ENCODE results near the gene NAGPA.
A peak's percentile ranks its signal among the peaks of the same experiment; 100 is the strongest.
"Not testable (repeated sequence)": the region's sequence is repeated elsewhere in the genome, so short reads cannot be mapped to it uniquely, and the experiment has no call there.

Gene NAGPA

DNA sequence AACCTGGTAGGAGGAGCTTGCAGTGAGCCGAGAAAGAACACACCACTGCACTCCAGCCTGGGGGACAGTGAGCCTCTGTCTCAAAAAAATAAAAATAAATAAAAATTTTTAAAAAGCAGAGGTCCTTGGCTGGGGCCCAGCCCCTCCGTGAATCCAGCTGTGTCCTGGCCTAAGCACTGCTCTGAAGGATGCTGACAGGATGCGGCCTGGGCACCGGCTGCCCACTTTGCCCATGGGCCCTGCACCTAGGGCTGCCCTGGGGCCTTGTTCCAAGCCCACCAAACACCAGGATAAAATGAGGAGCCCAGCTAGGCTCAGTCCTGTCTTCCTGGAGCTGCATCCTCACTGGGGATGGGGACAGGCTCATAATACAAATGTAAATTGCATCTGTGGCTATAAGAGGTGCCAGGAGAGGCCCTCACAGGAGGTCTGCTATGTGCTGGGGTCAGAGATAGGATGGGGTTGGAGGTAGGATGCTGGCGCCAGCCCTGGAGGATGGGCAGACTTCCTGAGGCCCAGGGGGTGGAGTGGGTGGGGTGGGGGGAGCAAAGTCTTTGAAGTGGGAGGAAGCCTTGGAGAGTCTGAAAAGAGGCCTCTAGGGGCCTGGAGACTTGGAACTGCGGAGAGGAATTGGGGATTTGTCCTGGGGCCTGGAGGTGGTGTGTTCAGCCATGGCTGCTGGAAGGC lies 25.8 kb upstream of the NAGPA start:
- no peak for DNase-seq

DNA sequence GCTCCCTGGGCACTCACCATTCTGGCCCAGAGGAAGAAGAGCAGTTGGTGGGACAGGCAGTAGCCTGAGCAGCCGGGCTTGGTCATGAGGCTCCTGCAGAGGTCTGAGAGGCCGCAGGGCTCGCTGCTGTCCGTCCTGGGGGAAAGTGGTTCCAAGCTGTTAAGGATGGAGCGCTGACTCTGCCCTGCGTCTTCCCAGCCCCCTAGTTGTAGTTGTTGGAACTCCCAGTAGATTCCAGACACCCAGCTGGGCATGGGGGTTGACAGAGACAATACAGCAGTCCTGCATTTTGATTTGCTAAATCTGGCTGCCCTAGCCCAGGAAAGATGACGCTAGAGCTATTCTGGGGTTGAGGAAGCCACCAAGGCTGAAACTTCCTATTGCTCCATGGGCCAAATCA lies 24.7 kb upstream of the NAGPA start:
- DNase-seq, result no peak

GRCh38 chr16:5056352-5056751 lies 22.6 kb upstream of the NAGPA start:
- peak; percentile 38 to 57 for DNase-seq

DNA sequence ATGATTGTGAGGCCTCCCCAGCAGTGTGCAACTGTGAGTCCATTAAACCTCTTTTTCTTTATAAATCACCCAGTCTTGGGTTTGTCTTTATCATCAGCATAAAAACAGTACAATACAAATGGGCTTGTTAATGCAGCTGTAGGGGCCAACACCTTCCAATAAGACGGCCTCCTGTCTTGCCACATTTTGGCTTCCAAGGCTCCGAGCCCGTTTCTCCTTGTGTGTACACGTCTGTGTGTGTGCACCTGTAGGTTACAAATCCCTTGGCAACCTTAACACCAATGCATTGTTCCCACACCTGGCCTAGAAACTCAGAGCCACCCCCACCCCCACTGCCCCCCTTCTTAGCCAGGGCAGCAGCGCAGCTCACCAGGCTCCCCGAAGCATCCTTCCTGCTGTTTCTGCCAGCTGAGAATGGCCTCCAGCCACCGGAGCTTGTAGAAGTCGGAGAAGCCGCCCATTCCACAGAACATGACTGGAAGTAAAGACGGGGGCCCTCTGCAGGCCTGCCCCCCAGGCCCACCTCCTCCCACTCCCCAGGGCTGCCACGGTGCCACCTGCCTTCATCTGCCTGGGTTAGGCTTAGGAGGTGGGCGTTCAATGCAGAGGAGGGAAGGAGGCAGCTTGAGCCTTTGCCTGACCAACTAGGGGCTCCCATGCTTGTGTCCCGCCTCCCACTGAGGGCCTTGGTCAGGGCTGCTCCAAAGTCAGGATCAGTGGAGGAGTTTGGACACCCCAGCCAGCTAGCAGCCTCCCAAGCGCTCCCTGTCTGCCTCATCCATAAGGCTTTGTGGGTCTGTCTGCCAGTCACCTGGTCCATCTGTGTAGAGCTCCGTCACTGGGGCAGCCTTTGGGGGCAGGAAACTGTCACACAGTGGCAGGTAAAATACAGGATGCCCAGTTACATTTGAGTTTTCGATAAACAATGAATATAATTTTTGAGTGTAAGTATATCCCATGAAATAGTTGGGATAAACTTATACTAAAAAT lies 21.4 kb upstream of the NAGPA start:
- no peak for DNase-seq

GRCh38 chr16:5046914-5047313 lies 13.2 kb upstream of the NAGPA start:
- no peak for DNase-seq

- DNase-seq, result no peak
Observed at GRCh38 chr16:5045499-5046115, 11.9 kb upstream of the NAGPA start.

GRCh38 chr16:5044581-5044980 lies 10.8 kb upstream of the NAGPA start:
- not testable (repeated sequence) for DNase-seq

- no peak for DNase-seq
Observed at GRCh38 chr16:5044011-5044540, 10.3 kb upstream of the NAGPA start.

GRCh38 chr16:5042574-5043171 lies 8.9 kb upstream of the NAGPA start:
- no peak for DNase-seq

DNA sequence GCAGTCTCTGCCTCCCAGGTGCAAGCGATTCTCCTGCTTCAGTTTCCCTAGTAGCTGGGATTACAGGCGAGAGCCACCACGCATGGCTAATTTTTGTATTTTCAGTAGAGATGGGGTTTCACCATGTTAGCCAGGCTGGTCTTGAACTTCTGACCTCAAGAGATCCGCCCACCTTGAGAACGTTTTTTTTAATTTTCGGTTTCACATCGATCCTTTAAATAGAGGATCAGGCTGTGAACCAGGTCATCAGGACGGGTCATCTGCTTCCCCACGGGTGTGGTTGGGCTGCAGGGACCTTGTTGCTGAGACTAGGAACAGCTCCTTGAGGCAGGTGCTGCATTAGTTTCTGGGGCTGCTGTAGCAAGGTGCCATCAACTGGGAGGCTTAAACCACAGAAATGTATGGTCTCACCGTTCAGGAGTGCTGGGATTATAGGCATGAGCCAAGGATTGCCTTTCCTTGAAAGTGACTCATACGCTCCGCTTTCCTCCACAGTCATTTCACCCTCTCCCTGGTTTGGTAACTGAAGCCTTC lies 7.9 kb upstream of the NAGPA start:
- no peak for DNase-seq

- DNase-seq, result no peak
Observed at GRCh38 chr16:5040451-5040850, 6.7 kb upstream of the NAGPA start.

DNA sequence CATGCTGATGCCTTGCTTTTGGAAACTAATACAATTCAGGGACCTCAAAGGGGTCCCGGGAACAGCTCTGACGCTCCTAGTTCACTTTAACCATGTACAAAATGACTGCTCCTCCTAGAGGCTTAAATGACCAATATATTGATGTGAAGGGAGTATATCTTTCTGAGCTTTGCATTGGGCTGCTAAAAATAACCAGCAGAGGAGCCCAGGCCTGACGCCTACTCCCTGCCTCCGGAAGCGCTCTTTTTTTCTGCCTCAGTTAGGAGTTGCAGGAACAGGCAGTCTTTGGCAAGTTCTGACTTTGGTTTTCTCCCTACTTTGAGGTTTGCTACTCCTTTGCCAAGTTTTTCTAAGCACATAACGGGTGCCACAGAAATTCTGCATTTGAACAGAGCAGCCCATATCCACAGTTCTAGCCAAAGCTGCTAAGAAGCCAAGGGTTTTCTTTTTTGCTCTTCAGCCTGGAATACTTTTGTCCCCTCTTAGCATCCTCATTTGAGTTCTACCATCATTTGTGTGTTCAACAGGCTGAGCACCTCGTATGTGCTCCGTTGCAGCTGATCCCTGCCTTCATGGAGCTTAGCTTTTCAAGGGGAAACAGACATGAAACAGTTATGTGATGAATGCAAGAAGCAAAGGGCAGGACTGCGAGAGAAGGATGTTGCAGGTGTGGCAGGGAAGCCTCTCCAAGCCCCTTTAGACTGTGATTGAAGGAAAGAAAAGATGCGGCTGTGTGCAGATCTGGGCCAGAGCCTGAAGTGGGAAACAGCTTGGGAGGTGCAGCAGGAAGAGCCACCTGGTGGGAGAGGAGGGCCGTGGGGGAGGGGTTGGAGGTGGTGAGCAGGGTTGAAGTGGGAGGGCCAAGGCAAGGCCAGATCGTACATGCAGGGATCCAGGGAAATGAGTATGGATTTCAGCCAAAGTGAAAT lies 2.8 kb upstream of the NAGPA start:
- no peak for DNase-seq

- no peak for DNase-seq
Observed at GRCh38 chr16:5035909-5036227, 2.1 kb upstream of the NAGPA start.

DNA sequence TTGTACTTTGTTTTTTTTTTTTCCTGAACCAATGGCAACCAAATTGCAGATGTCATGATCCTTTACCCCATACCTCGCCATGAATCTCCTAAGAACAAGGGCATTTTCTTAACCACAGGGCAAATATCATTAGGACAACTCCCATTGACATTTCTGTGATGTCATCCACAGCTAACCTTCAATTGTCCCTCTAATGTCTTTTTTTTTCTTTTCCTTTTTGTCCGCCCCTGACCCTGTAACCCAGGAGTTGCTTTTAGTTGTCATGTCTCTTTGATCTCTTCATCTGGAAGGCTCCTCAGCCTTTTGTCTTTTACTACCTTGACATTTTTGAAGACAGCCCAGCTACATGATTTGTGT lies 410 bp upstream of the NAGPA start:
- DNase-seq, result no peak

DNA sequence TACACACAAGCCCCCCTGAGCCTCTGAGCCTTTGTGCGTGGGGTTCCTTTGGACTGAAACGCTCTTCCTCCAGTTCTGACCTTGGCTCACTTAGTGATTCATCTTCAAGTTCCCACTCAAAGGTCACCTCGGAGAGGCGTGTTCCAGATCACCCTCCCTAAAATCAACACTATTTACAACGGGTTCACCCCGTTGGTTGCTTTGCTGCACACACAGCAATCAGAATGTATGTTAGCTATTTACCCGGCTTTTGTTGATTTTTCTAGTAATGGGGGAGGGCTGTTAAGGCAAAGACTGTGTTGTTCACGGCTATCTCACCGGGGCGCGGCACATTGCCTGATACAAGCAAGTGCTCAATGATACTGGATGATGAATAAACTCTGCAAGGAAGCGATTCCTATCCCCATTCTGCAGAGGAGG lies 977 bp downstream of the NAGPA start:
- DNase-seq, result peak in 1 of 2 donors; percentile 4

- no peak for DNase-seq
Observed at GRCh38 chr16:5031601-5032000, 2.1 kb downstream of the NAGPA start.

DNA sequence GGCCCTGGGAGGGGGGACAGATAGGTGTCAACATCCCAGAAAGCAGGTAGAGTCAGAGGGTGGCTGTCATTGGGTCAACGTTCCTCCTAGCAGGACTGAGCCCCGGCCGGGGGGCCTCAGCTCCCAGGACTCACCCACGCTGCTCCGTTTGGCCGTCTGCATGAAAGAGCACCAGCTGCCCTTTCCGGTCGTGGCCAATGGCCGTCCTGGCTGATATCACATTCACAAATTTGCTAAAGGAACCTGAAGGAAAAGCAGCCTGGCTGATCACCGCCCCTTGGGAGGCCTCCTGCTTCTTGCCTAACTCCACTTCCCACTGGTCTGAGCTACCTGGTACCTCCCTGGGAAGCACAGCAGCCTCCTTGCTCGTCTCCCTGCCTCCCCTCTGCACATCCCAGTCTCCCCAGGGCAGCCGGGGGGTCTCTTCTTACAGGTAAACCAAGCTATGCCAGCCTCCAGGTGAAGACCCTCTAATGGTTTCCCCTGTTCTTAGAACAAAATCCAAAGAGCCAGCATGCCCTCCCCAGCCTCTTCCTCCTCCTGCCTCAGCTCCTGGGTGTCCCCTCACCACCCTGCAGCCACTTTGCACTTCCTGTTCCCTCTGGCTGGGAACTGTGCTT lies 3.4 kb downstream of the NAGPA start:
- DNase-seq, result no peak

DNA sequence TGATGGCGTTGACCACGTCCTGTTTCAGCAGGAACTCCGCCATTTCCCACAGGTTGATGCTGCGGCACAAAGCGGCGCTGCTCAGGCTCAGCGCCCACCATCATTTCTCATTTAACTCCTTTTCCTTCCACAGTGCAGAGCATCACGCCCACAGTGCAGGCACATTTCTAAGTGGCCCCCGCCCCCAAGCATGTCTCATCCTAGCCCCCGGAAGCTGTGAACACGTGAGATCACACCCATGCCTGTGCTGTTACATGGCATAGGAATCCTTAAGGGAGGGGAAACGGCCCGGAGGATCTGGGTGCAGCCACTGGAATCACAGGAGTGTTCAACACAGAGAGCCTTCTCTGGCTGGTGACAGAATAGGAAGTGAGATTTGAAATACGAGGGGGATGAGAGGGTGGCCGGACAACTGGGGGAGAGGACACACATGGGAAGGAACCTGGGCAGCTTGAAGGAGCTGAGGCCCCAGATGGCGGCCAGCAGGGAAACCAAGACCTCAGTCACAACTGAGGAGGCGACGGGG lies 4.7 kb downstream of the NAGPA start:
- DNase-seq, result no peak

DNA sequence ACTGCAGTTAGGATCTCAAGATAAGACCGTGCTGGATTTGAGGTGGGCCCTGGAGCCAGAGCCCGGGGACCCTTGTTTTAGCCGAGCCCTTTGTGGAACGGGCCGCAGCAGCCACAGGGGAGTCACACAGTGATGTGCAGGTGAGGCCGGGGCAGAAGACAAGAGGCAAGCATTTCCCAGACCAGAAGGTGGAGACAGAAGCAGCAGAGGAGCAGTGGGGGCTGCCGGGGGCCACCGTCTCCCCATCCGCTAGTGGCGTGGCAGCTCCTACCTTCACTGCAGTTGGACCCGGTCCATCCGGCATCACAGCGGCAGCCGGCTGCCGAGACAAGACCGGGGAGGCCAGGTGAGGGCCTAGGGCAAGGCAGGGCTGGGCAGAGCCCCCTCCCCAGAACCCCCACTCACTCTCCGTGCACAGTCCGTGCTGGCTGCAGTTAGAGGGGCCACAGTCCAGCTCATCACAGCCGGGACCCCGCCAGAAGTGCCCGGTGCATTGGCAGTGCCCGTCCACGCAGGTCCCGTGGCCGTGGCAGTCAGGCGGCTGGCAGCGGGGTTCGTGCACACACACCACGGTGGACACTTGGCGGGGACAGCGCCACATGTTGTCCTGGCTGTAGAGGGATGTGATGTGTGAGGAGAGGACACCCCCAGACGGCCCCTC lies 6.0 kb downstream of the NAGPA start:
- no peak for DNase-seq

- DNase-seq, result no peak
Observed at GRCh38 chr16:5027086-5027485, 6.6 kb downstream of the NAGPA start.

DNA sequence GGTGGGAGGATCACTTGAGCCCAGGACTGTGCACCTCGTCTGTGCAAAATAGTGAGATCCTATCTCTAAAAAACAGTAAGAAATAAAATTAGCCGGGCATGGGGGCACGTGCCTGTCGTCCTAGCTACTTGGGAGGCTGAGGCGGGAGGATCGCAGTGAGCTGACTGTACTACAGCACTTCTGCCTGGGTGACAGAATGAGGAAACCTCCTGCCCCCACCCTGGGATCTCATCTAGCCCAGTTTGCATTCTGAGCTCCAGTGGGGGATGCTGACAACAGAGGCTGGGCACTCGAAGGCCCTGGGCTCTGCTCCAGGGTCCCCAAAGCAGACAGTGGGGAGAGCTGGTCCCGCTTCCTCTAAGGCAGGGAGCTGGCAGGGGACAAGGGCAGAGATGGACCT lies 7.1 kb downstream of the NAGPA start:
- DNase-seq, result no peak
